Measurements from ENCODE around the gene TBCB. TPM values are rescaled to one million over a fixed set of nuclear protein-coding genes. Genes with fewer than 3 reads are reported as not detected.
"Not testable (repeated sequence)": the region's sequence is repeated elsewhere in the genome, so short reads cannot be mapped to it uniquely, and the experiment has no call there.

The TBCB gene
- total and polyA plus RNA-seq, 3 donors from 2014 or later: 177 to 226 (median 195) TPM

DNA sequence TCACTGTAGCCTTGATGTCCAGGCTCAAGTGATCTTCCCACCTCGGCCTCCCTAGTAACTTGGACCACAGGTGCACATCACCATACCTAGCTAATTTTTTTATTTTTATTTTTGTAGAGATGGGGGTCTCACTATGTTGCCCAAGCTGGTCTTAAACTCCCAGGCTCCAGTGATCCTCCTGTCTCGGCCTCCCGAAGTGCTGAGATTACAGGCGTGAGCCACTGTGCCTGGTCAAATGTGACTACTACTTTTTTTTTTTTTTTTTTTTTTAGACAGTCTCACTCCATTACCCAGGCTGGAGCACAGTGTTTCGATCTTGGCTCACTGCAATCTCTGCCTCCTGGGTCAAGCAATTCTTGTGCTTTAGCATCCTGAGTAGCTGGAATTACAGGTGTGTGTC, 57.6 kb downstream of the TBCB start:
- Histone ChIP-seq H3K4me3 (no peak overlapping the region), H3K27me3 (no peaks in the 10 kb centered on the region), H3K36me3 (ENCODE audit: low read depth, missing control alignments) (no peaks in the 10 kb centered on the region), H3K27ac (no peak overlapping the region), H3K9me3 (no peaks in the 10 kb centered on the region), H3K4me1 (no peaks in the 10 kb centered on the region)
- intact Hi-C loops (cut with DNase I; ENCODE audit: low total_unique reads): loop anchor here (5.0 kb wide), 1 partner anchor 46 kb away; no protein-coding TSS in a partner anchor
- 94 to 96% methylated on average over 5 of the region's 5 CpGs for WGBS, 2 donors
- TF ChIP-seq POLR2A (IDR thresholded peaks at IDR 0.05): no peak
- no peak for TF ChIP-seq CTCF (IDR thresholded peaks at IDR 0.05)
- DNase-seq: no peak

DNA sequence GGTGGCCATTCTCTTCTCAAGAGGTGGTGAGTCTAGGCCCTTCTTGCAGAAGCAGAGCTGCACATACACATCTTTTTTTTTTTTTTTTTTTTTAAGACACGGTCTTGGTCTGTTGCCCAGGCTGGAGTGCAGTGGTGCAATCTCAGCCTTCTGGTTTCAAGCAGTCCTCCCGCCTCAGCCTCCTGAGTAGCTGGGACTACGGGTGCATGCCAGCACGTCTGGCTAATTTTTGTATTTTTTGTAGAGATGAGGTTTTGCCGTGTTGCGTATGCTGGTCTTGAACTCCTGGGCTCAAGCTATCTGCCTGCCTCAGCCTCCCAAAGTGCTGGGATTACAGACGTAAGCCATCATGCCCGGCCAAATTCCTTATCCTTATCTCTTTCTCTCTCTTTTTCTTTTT, 58.6 kb downstream of the TBCB start:
- intact Hi-C loops (cut with DNase I; ENCODE audit: low total_unique reads): loop anchor here (5.0 kb wide), 1 partner anchor 47 kb away; no protein-coding TSS in a partner anchor
- H3K27me3 ChIP-seq; DNase-seq; H3K27ac ChIP-seq; H3K4me3 ChIP-seq; H3K36me3 ChIP-seq (ENCODE audit: low read depth, missing control alignments); H3K4me1 ChIP-seq; H3K9me3 ChIP-seq: not testable (repeated sequence)
- WGBS, 2 donors: 79 to 82% methylated on average over 8 of the region's 8 CpGs

Other genes starting within 250 kb of the TBCB start
- 10 to 100 TPM; 45.7 to 54.3 TPM for gene APLP1, start 246.9 kb upstream of the TBCB start, total RNA-seq
- 37.9 TPM for gene APLP1, start 246.9 kb upstream of the TBCB start, polyA plus RNA-seq (ENCODE audit: insufficient read depth, low read depth, low replicate concordance)
- 1 to 10 TPM; 3.8 to 6.0 TPM for gene NFKBID, start 214.9 kb upstream of the TBCB start, total RNA-seq
- 2.8 TPM for gene NFKBID, start 214.9 kb upstream of the TBCB start, polyA plus RNA-seq (ENCODE audit: insufficient read depth, low read depth, low replicate concordance)
- gene HCST, start 212.9 kb upstream of the TBCB start, total RNA-seq: 1 to 10 TPM in 1 of 2 donors, under 1 TPM in 1; 0.87 to 3.5 TPM
- gene HCST, start 212.9 kb upstream of the TBCB start, polyA plus RNA-seq (ENCODE audit: insufficient read depth, low read depth, low replicate concordance): 16.8 TPM
- 10 to 100 TPM in 1 of 2 donors, 1 to 10 TPM in 1; 2.9 to 21.7 TPM for gene TYROBP, start 207.2 kb upstream of the TBCB start, total RNA-seq
- 77.5 TPM for gene TYROBP, start 207.2 kb upstream of the TBCB start, polyA plus RNA-seq (ENCODE audit: insufficient read depth, low read depth, low replicate concordance)
- 10 to 100 TPM; 27.6 to 31.7 TPM for gene LRFN3, start 179.1 kb upstream of the TBCB start, total RNA-seq
- 12.7 TPM for gene LRFN3, start 179.1 kb upstream of the TBCB start, polyA plus RNA-seq (ENCODE audit: insufficient read depth, low read depth, low replicate concordance)
- 10 to 100 TPM; 40.6 to 55.0 TPM for gene SDHAF1, start 120.3 kb upstream of the TBCB start, total RNA-seq
- gene SDHAF1, start 120.3 kb upstream of the TBCB start, polyA plus RNA-seq (ENCODE audit: insufficient read depth, low read depth, low replicate concordance): 13.0 TPM
- 1 to 10 TPM in 1 of 2 donors, under 1 TPM in 1; 0.68 to 1.3 TPM for gene SYNE4, start 106.7 kb upstream of the TBCB start, total RNA-seq
- gene SYNE4, start 106.7 kb upstream of the TBCB start, polyA plus RNA-seq (ENCODE audit: insufficient read depth, low read depth, low replicate concordance): 1.8 TPM
- 10 to 100 TPM; 22.8 to 26.3 TPM for gene ALKBH6, start 101.3 kb upstream of the TBCB start, total RNA-seq
- 11.9 TPM for gene ALKBH6, start 101.3 kb upstream of the TBCB start, polyA plus RNA-seq (ENCODE audit: insufficient read depth, low read depth, low replicate concordance)
- 10 to 100 TPM; 20.7 to 24.2 TPM for gene CLIP3, start 82.6 kb upstream of the TBCB start, total RNA-seq
- 18.2 TPM for gene CLIP3, start 82.6 kb upstream of the TBCB start, polyA plus RNA-seq (ENCODE audit: insufficient read depth, low read depth, low replicate concordance)
- 10 to 100 TPM; 25.0 to 34.2 TPM for gene THAP8, start 61.2 kb upstream of the TBCB start, total RNA-seq
- 25.8 TPM for gene THAP8, start 61.2 kb upstream of the TBCB start, polyA plus RNA-seq (ENCODE audit: insufficient read depth, low read depth, low replicate concordance)
- gene WDR62, start 60.6 kb upstream of the TBCB start, total RNA-seq: 100 to 1,000 TPM in 1 of 2 donors, 10 to 100 TPM in 1; 72.3 to 106 TPM
- gene WDR62, start 60.6 kb upstream of the TBCB start, polyA plus RNA-seq (ENCODE audit: insufficient read depth, low read depth, low replicate concordance): 178 TPM
- gene OVOL3, start 4.3 kb upstream of the TBCB start, total RNA-seq: 1 to 10 TPM; 3.3 to 3.4 TPM
- 2.6 TPM for gene OVOL3, start 4.3 kb upstream of the TBCB start, polyA plus RNA-seq (ENCODE audit: insufficient read depth, low read depth, low replicate concordance)
- gene POLR2I, start 593 bp upstream of the TBCB start, total RNA-seq: 100 to 1,000 TPM; 106 to 116 TPM
- 307 TPM for gene POLR2I, start 593 bp upstream of the TBCB start, polyA plus RNA-seq (ENCODE audit: insufficient read depth, low read depth, low replicate concordance)
- gene CAPNS1, start 24.6 kb downstream of the TBCB start, total RNA-seq: 100 to 1,000 TPM; 147 to 190 TPM
- gene CAPNS1, start 24.6 kb downstream of the TBCB start, polyA plus RNA-seq (ENCODE audit: insufficient read depth, low read depth, low replicate concordance): 957 TPM
- gene COX7A1, start 37.0 kb downstream of the TBCB start, total RNA-seq: 1 to 10 TPM in 1 of 2 donors, under 1 TPM in 1; 0.79 to 4.8 TPM
- gene COX7A1, start 37.0 kb downstream of the TBCB start, polyA plus RNA-seq (ENCODE audit: insufficient read depth, low read depth, low replicate concordance): 25.4 TPM
- 10 to 100 TPM in 1 of 2 donors, 1 to 10 TPM in 1; 7.7 to 10.3 TPM for gene ZNF565, start 99.2 kb downstream of the TBCB start, total RNA-seq
- gene ZNF565, start 99.2 kb downstream of the TBCB start, polyA plus RNA-seq (ENCODE audit: insufficient read depth, low read depth, low replicate concordance): 11.6 TPM
- gene ZNF146, start 99.6 kb downstream of the TBCB start, total RNA-seq: 10 to 100 TPM; 37.1 to 40.4 TPM
- 12.9 TPM for gene ZNF146, start 99.6 kb downstream of the TBCB start, polyA plus RNA-seq (ENCODE audit: insufficient read depth, low read depth, low replicate concordance)

Data from testis (tissue), 3 donors.